Spinal cord (tissue), 10 donors: ENCODE data around the gene GP1BB. TPM values are rescaled to one million over a fixed set of nuclear protein-coding genes. Genes with fewer than 3 reads are reported as not detected.
"Not testable (repeated sequence)": the region's sequence is repeated elsewhere in the genome, so short reads cannot be mapped to it uniquely, and the experiment has no call there.

Experiments
- DNase-seq, 6 donors: peaks; one replicate each; pipeline versions ENCODE4 v3.0.0 to v3.0.0-alpha.2; 2013 to 2015; ENCODE audit warnings: low spot score in 6 of 6, low read depth in 4 of 6
- H3K27ac ChIP-seq: one replicate; pipeline ENCODE4 v1.5.1; 2013; ENCODE audit warnings: low read depth, low read length, control low read depth
- H3K27me3 ChIP-seq: one replicate; pipeline ENCODE4 v1.6.1; 2013; ENCODE audit warnings: low read length; ENCODE audit not compliant: control insufficient read depth, insufficient read depth
- H3K36me3 ChIP-seq: one replicate; pipeline ENCODE4 v1.6.1; 2013; ENCODE audit warnings: low read length; ENCODE audit not compliant: control insufficient read depth, insufficient read depth
- H3K4me1 ChIP-seq: one replicate; pipeline ENCODE4 v1.6.1; 2013; ENCODE audit warnings: low read length; ENCODE audit not compliant: control insufficient read depth, insufficient read depth
- H3K4me3 ChIP-seq: one replicate; pipeline ENCODE4 v1.5.1; 2013; ENCODE audit warnings: low read depth, low read length, control low read depth
- H3K9me3 ChIP-seq: one replicate; pipeline ENCODE4 v1.6.1; 2013; ENCODE audit warnings: low read length; ENCODE audit not compliant: control insufficient read depth, insufficient read depth
- WGBS: methylation state at CpG from one replicate; pipeline ENCODE4 v1.1.5; 2013; ENCODE audit warnings: missing lambda C conversion rate; ENCODE audit not compliant: insufficient coverage; 5-methylcytosine and 5-hydroxymethylcytosine counted together
- polyA plus RNA-seq, 2 donors: library from polyadenylated mRNA; unstranded; fragments of 120-200 nt; gene quantifications; one replicate each; pipeline ENCODE4 v1.2.1, GENCODE V29; 2013; ENCODE audit not compliant: insufficient read length in 2 of 2
- total RNA-seq, 2 donors: library from RNA; depleted of rRNA in 1 of 2; stranded (reverse); fragments of 120-200 nt in 1 of 2; fragments of >200 nt in 1 of 2; gene quantifications; one replicate each; pipeline versions ENCODE4 v1.2.3 to v1.2.4, GENCODE V29; 2013 to 2014
- donor health status: healthy.

GP1BB gene
- total and polyA plus RNA-seq, 4 donors, result 5.3 to 50.5 (median 27.1) TPM

- Histone ChIP-seq H3K4me3 (no peak overlapping the region), H3K27me3 (peaks cover 26% of the 10 kb centered on the region), H3K4me1 (peaks cover 32% of the 10 kb centered on the region), H3K36me3 (peaks cover 57% of the 10 kb centered on the region), H3K27ac (no peak overlapping the region), H3K9me3 (no peaks in the 10 kb centered on the region)
- WGBS, result 31% methylated on average over 89 of the region's 89 CpGs
- no peak for DNase-seq
These were observed 866 bp downstream of the GP1BB start for GRCh38 chr22:19723983-19724827.

- Histone ChIP-seq H3K36me3 (peaks cover 48% of the 10 kb centered on the region), H3K27me3 (peaks cover 23% of the 10 kb centered on the region), H3K9me3 (no peaks in the 10 kb centered on the region), H3K4me1 (peaks cover 25% of the 10 kb centered on the region), H3K27ac (no peak overlapping the region), H3K4me3 (no peak overlapping the region)
- no peak for DNase-seq
- WGBS, result 71% methylated on average over 45 of the region's 45 CpGs
These were observed 1.8 kb downstream of the GP1BB start for GRCh38 chr22:19724927-19725661.

- H3K4me3 ChIP-seq, H3K27ac ChIP-seq, H3K9me3 ChIP-seq, DNase-seq: not testable (repeated sequence)
- peaks cover 23% of the 10 kb centered on the region for H3K27me3 ChIP-seq
- peaks cover 37% of the 10 kb centered on the region for H3K36me3 ChIP-seq
- WGBS, result 78% methylated on average over 91 of the region's 96 CpGs
- H3K4me1 ChIP-seq, result peaks cover 32% of the 10 kb centered on the region
These were observed 2.9 kb downstream of the GP1BB start for GRCh38 chr22:19726064-19726788.

GRCh38 chr22:19727310-19728150, 4.2 kb downstream of the GP1BB start:
- no peak for DNase-seq
- Histone ChIP-seq H3K4me3 (no peak overlapping the region), H3K27me3 (peaks cover 19% of the 10 kb centered on the region), H3K4me1 (peaks cover 21% of the 10 kb centered on the region), H3K9me3 (no peaks in the 10 kb centered on the region), H3K36me3 (peaks cover 24% of the 10 kb centered on the region), H3K27ac (no peak overlapping the region)
- WGBS, result 56% methylated on average over 60 of the region's 61 CpGs

GRCh38 chr22:19728271-19728670, 4.9 kb downstream of the GP1BB start:
- peaks cover 17% of the 10 kb centered on the region for H3K36me3 ChIP-seq
- H3K4me1 ChIP-seq, result peaks cover 15% of the 10 kb centered on the region
- H3K27me3 ChIP-seq, result peaks cover 13% of the 10 kb centered on the region
- no peak overlapping the region for H3K4me3 ChIP-seq
- no peak overlapping the region for H3K27ac ChIP-seq
- DNase-seq, result no peak
- WGBS, result 65% methylated on average over 6 of the region's 6 CpGs
- no peaks in the 10 kb centered on the region for H3K9me3 ChIP-seq

- Histone ChIP-seq H3K4me3 (no peak overlapping the region), H3K27me3 (peaks cover 13% of the 10 kb centered on the region), H3K9me3 (no peaks in the 10 kb centered on the region), H3K4me1 (peaks cover 11% of the 10 kb centered on the region), H3K27ac (no peak overlapping the region), H3K36me3 (peaks cover 13% of the 10 kb centered on the region)
- DNase-seq, result no peak
- 42% methylated on average over 10 of the region's 10 CpGs for WGBS
These were observed 5.5 kb downstream of the GP1BB start for GRCh38 chr22:19728836-19729235.

GRCh38 chr22:19729507-19729906, 6.2 kb downstream of the GP1BB start:
- DNase-seq, result no peak
- H3K27me3 ChIP-seq, result peaks cover 12% of the 10 kb centered on the region
- WGBS, result 81% methylated on average over 9 of the region's 9 CpGs
- no peak overlapping the region for H3K27ac ChIP-seq
- peaks cover 11% of the 10 kb centered on the region for H3K4me1 ChIP-seq
- H3K4me3 ChIP-seq, result no peak overlapping the region
- no peaks in the 10 kb centered on the region for H3K9me3 ChIP-seq
- peaks cover 10% of the 10 kb centered on the region for H3K36me3 ChIP-seq

- Histone ChIP-seq H3K36me3 (peaks cover 3% of the 10 kb centered on the region), H3K4me1 (peaks cover 11% of the 10 kb centered on the region), H3K27me3 (peaks cover 5% of the 10 kb centered on the region), H3K4me3 (no peak overlapping the region), H3K27ac (no peak overlapping the region), H3K9me3 (no peaks in the 10 kb centered on the region)
- no peak for DNase-seq
- 84% methylated on average over 8 of the region's 8 CpGs for WGBS
These were observed 6.9 kb downstream of the GP1BB start for GRCh38 chr22:19730198-19730597.
